Measurements from ENCODE around the gene C1orf167. TPM values are rescaled to one million over a fixed set of nuclear protein-coding genes. Genes with fewer than 3 reads are reported as not detected.

C1orf167 gene
- total and polyA plus RNA-seq, 2 of the 13 experiments (the other 11 are each of a cell fraction or from before 2014, with no cell fraction given), result not detected

DNA sequence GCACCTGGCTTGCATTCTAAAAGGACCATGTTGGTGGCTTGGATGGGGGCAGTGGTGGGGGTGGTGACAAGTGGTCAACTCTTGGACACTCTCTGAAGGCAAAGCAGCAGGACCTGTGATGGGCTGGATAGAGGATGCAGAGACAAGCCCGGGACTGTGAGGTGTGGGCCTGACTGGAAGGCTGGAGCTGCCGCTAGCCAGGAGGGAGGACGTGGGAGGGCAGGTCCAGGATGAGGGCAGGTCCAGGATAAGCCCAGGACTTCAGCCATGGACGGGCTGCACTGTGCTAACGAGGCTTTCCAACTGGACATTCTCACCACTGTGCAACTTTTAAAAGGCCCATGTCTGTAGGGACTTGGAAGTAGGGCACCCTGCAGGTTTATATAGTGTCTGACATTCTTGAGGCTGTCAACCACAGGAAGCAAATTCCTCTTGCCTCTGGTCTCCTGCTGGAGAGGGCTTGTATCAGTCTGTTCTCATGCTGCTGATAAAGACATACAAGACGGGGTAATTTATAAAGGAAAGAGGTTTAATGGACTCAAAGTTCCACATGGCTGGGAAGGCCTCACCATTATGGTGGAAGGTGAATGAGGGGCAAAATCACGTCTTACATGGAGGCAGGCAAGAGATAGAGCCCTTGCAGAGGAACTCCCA, 8.3 kb upstream of the C1orf167 start (continued):
- no peak for TF ChIP-seq ZBTB34 (CRISPR knock-in tag; IDR thresholded peaks at IDR 0.05)
- TF ChIP-seq ZBTB26 (CRISPR knock-in tag; IDR thresholded peaks at IDR 0.05; ENCODE audit: borderline replicate concordance), result no peak
- TF ChIP-seq ATF1 (CRISPR knock-in tag; IDR thresholded peaks at IDR 0.05), result no peak
- TF ChIP-seq, protein P1, sequence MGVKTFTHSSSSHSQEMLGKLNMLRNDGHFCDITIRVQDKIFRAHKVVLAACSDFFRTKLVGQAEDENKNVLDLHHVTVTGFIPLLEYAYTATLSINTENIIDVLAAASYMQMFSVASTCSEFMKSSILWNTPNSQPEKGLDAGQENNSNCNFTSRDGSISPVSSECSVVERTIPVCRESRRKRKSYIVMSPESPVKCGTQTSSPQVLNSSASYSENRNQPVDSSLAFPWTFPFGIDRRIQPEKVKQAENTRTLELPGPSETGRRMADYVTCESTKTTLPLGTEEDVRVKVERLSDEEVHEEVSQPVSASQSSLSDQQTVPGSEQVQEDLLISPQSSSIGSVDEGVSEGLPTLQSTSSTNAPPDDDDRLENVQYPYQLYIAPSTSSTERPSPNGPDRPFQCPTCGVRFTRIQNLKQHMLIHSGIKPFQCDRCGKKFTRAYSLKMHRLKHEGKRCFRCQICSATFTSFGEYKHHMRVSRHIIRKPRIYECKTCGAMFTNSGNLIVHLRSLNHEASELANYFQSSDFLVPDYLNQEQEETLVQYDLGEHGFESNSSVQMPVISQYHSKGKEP (CRISPR knock-in tag; IDR thresholded peaks at IDR 0.05), result no peak
- no peak for TF ChIP-seq BCL6 (CRISPR knock-in tag; IDR thresholded peaks at IDR 0.05)
- TF ChIP-seq ZNF577 (CRISPR knock-in tag; IDR thresholded peaks at IDR 0.05; ENCODE audit: borderline replicate concordance, low read depth), result no peak
- TF ChIP-seq ZBTB7A (CRISPR knock-in tag; IDR thresholded peaks at IDR 0.05), result no peak
- no peak for TF ChIP-seq AHR (CRISPR knock-in tag; IDR thresholded peaks at IDR 0.05)
- no peak for TF ChIP-seq ZNF451 (CRISPR knock-in tag; IDR thresholded peaks at IDR 0.05)
- TF ChIP-seq BORCS8-MEF2B (CRISPR knock-in tag; IDR thresholded peaks at IDR 0.05), result no peak
- TF ChIP-seq ZNF878 (CRISPR knock-in tag; IDR thresholded peaks at IDR 0.05), result no peak
- TF ChIP-seq PLRG1 (conservative IDR thresholded peaks at IDR 0.05), result no peak
- TF ChIP-seq FOXO1 (CRISPR knock-in tag; IDR thresholded peaks at IDR 0.05), result no peak
- TF ChIP-seq SRF (IDR thresholded peaks at IDR 0.05; ENCODE audit: low read depth, low read length), result no peak
- TF ChIP-seq ZNF552 (CRISPR knock-in tag; IDR thresholded peaks at IDR 0.05; ENCODE audit: borderline replicate concordance), result no peak

All from HepG2 (cell line).